HG03442 (cell line): ENCODE results near the gene DYDC2.
"Not testable (repeated sequence)": the region's sequence is repeated elsewhere in the genome, so short reads cannot be mapped to it uniquely, and the experiment has no call there.

Experiments
- ATAC-seq: cut with Tn5 transposase; IDR thresholded peaks from one replicate; pipeline ENCODE4 v1.9.1; 2021; ENCODE audit warnings: mild to moderate bottlenecking, moderate library complexity; ENCODE audit not compliant: unreplicated experiment

DYDC2 gene

GRCh38 chr10:80411681-80412220 is 55.2 kb downstream of the DYDC2 start:
- no peak for ATAC-seq

GRCh38 chr10:80412486-80412885 is 55.9 kb downstream of the DYDC2 start:
- no peak for ATAC-seq

GRCh38 chr10:80413271-80413996 is 56.9 kb downstream of the DYDC2 start:
- ATAC-seq, result no peak

GRCh38 chr10:80414142-80414895 is 57.7 kb downstream of the DYDC2 start:
- no peak for ATAC-seq

GRCh38 chr10:80415734-80416478 is 59.3 kb downstream of the DYDC2 start:
- ATAC-seq, result no peak

- ATAC-seq, result no peak
Observed at GRCh38 chr10:80416479-80417098, 60.0 kb downstream of the DYDC2 start.

GRCh38 chr10:80417256-80417655 is 60.7 kb downstream of the DYDC2 start:
- not testable (repeated sequence) for ATAC-seq
